GM18520 (cell line): ENCODE data around the gene CCN6.
"Not testable (repeated sequence)": the region's sequence is repeated elsewhere in the genome, so short reads cannot be mapped to it uniquely, and the experiment has no call there.

Source experiments
- ATAC-seq: cut with Tn5 transposase; IDR thresholded peaks from one replicate; pipeline ENCODE4 v1.9.1; 2021; ENCODE audit not compliant: unreplicated experiment

The CCN6 gene

GRCh38 chr6:112049026-112049799 lies 4.7 kb upstream of the CCN6 start:
- no peak for ATAC-seq

- ATAC-seq: no peak
These were observed 3.9 kb upstream of the CCN6 start for GRCh38 chr6:112049996-112050395.

GRCh38 chr6:112050429-112050828 lies 3.5 kb upstream of the CCN6 start:
- ATAC-seq: no peak

GRCh38 chr6:112051251-112051740 lies 2.6 kb upstream of the CCN6 start:
- not testable (repeated sequence) for ATAC-seq

GRCh38 chr6:112054555-112055190 lies 769 bp downstream of the CCN6 start:
- ATAC-seq: no peak

GRCh38 chr6:112058243-112059032 lies 4.5 kb downstream of the CCN6 start:
- no peak for ATAC-seq

GRCh38 chr6:112061605-112062004 lies 7.7 kb downstream of the CCN6 start:
- ATAC-seq: no peak

- no peak for ATAC-seq
These were observed 9.1 kb downstream of the CCN6 start for GRCh38 chr6:112062966-112063365.

GRCh38 chr6:112065426-112065986 lies 11.6 kb downstream of the CCN6 start:
- no peak for ATAC-seq

- no peak for ATAC-seq
These were observed 12.7 kb downstream of the CCN6 start for GRCh38 chr6:112066606-112067005.

GRCh38 chr6:112081569-112081968 lies 27.7 kb downstream of the CCN6 start:
- ATAC-seq: no peak

GRCh38 chr6:112085286-112086065 lies 31.6 kb downstream of the CCN6 start:
- no peak for ATAC-seq

GRCh38 chr6:112086744-112087135 lies 32.8 kb downstream of the CCN6 start:
- peak; percentile 0 for ATAC-seq

- peak; percentile 98 for ATAC-seq
These were observed 33.4 kb downstream of the CCN6 start, which contains the start of the genes FAM229B and TUBE1 for GRCh38 chr6:112087136-112087911. Gene FAM229B (plus strand): TSS chr6:112087591. CDS start chr6:112099284, 11,693 bp downstream. Gene TUBE1 (minus strand): TSS chr6:112087482. CDS start chr6:112087434, 48 bp downstream.

GRCh38 chr6:112087916-112088315 lies 34.0 kb downstream of the CCN6 start:
- no peak for ATAC-seq

GRCh38 chr6:112096901-112097300 lies 43.0 kb downstream of the CCN6 start:
- ATAC-seq: no peak

GRCh38 chr6:112100561-112100960 lies 46.7 kb downstream of the CCN6 start:
- no peak for ATAC-seq

- ATAC-seq: not testable (repeated sequence)
These were observed 52.1 kb downstream of the CCN6 start for GRCh38 chr6:112106026-112106425.

GRCh38 chr6:112106562-112106961 lies 52.7 kb downstream of the CCN6 start:
- no peak for ATAC-seq
